Measurements from ENCODE around the gene CDKN2D.
"Not testable (repeated sequence)": the region's sequence is repeated elsewhere in the genome, so short reads cannot be mapped to it uniquely, and the experiment has no call there.

CDKN2D gene

DNA sequence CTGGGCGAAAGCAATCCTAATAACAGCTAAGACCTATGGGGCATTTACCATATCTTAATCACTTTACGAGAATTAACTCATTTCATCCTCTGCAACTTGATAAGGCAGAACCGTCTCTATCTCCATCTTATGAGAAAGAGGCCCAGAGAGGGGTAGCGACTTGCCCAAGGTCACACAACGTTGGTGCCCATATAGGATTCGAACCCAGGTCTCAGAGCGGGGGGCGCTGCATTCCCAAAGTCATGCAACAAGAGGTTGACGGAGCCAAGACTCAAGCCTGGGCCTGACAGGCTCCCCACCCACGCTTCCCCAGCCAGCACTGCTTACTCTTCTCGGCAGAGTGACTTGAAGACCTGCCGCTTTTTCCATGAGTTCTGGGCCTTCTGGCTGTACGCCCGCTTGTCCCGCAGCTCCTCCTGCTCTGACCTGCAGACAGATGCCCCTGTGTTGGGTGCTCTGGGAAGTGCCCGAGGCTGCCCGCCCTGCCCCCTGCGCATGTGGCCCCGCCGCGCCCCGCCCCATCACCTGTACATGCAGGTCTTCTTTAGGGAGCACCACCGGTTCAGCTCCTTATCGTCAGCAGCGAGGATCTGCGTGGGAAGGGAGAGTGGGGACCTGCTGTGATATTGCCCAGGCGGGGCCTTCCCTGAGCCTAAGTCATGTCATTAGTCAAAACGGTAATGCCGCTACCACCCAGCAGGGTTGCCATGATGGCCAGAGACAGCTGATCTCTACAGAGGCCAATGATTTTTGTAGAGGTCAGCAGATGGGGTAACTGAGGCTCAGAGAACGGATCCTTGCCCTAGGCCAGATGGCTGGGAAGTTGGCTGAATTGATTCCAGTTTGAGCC, 13.8 kb downstream of the CDKN2D start:
- peak; percentile 72 for DNase-seq (ENCODE audit: low read depth, low spot score)
- H3K27ac ChIP-seq: peak overlapping the region; percentile 76

DNA sequence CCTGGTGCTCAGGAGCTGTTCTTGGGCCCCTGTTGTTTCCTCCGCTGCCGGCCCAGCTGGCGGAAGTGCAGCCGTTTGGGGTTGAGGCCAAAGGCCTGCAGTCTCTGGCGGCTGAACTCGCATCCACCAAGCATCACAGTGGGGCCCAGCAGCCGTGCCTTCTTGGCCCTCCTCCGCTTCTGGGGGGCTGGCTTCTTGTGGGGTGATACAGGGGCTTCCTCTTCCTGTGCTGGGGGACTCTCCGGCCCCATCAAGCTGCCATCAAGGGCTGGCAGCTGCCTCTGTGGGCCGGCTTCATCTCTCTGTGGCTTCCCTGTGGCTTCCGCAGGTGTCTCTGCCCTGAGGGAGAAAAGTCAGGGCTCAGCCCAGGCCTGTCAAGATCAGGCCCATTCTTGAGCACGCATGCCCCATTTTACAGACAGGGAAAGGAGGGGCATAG, 14.8 kb downstream of the CDKN2D start:
- peak; percentile 54 for DNase-seq (ENCODE audit: low read depth, low spot score)
- H3K27ac ChIP-seq: peak overlapping the region; percentile 76

DNA sequence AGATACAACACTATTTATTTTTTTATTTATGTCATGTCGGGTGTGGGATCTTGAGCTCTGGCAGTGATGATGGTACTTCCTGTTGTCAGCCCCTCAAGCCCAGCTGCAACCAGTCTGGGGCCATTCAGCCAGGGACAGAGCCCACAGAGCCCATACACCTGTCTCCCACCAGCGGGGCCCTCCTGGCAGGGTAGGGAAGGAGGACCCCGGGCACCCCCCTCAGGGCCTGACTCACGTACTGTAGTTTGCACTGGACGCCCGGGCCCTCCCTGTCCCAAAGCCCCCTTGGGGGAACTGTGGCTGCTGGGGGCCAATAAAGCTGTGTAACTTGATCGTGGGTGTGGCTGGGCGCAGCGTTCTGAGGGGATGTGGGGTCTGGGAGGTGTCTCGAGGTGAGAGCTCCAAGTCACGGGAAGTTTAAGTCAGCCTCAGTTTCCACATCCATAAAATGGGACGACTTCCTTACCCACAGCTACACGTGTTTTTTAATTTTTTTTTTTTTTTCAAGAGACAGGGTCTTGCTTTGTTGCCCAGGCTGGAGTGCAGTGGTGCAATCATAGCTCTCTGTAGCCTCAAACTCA, 15.6 kb downstream of the CDKN2D start:
- no peak for DNase-seq (ENCODE audit: low read depth, low spot score)
- H3K27ac ChIP-seq: peak overlapping the region; percentile 76

DNA sequence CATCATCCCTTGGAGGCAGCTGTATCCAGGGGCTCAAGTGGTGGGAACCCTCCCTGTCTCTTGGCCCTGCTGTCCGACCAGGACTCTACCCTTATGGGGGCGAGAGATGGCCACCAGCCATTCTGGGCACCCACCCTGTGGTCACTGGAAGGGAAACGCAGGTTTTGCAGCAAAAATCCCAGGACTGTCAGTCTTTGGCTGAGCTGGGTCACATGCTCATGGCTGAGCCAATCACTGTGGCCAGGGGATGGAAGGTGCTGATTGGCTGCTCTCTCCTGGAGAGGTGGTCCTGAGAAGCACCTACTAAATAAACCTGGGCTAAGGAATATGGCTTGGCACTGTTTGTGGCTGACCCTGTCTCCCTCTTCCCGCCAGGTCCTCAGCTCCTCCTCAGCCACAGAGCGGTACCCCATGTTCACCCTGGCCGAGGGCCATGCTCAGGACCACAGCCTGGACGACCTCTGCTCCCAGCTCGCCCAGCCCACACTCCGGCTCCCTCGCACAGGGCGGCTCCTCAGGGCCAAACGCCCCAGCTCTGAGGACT, 16.2 kb downstream of the CDKN2D start:
- no peak for DNase-seq (ENCODE audit: low read depth, low spot score)
- H3K27ac ChIP-seq: no peak overlapping the region

GRCh38 chr19:10551698-10552301, 17.0 kb downstream of the CDKN2D start:
- no peak for DNase-seq (ENCODE audit: low read depth, low spot score)
- H3K27ac ChIP-seq: no peak overlapping the region

GRCh38 chr19:10551006-10551405, 17.8 kb downstream of the CDKN2D start:
- not testable (repeated sequence) for DNase-seq (ENCODE audit: low read depth, low spot score); H3K27ac ChIP-seq

GRCh38 chr19:10550336-10550735, 18.4 kb downstream of the CDKN2D start:
- DNase-seq (ENCODE audit: low read depth, low spot score): no peak
- H3K27ac ChIP-seq: no peak overlapping the region

DNA sequence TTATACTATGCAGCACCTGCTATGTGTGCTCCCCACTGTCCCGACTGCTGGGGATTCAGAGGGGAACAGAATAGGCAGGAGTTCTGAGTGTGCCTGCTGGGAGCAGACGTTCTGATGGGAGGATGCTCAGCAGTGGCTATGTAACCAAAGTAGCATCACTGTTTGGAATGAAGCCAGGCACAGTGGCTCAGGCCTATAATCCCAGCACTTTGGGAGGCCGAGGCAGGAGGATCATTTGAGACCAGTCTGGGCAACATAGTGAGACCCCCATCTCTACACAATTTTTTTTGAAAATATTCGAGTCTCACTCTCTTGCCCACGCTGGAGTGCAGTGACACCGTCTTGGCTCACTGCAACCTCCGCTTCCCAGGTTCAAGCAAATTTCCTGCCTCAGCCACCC, 19.0 kb downstream of the CDKN2D start:
- DNase-seq (ENCODE audit: low read depth, low spot score): no peak
- H3K27ac ChIP-seq: no peak overlapping the region

DNA sequence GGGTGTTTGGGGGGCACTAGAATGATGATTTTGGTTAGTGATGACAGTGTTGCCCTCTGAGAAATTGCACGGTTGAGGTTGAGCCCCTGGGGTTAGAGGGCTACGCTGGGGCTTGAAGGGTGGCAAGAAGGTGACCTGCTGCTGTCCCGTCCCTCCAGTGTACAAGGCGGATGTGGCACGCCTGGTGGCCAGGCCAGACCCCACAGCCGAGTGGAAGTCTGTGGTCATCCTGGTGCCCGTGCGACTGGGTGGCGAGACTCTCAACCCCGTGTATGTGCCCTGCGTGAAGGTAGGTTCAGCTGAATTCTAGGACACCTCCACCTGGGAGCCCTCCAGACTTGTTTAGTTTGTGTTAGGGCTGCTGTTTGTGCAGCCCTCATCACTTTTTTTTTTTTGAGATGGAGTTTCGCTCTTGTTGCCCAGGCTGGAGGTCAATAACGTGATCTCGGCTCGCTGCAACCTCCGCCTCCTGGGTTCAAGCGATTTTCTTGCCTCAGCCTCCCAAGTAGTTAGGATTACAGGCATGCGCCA, 20.0 kb downstream of the CDKN2D start:
- no peak overlapping the region for H3K27ac ChIP-seq
- DNase-seq (ENCODE audit: low read depth, low spot score): no peak

GRCh38 chr19:10546817-10547216, 22.0 kb downstream of the CDKN2D start:
- no peak for DNase-seq (ENCODE audit: low read depth, low spot score)
- H3K27ac ChIP-seq: no peak overlapping the region

DNA sequence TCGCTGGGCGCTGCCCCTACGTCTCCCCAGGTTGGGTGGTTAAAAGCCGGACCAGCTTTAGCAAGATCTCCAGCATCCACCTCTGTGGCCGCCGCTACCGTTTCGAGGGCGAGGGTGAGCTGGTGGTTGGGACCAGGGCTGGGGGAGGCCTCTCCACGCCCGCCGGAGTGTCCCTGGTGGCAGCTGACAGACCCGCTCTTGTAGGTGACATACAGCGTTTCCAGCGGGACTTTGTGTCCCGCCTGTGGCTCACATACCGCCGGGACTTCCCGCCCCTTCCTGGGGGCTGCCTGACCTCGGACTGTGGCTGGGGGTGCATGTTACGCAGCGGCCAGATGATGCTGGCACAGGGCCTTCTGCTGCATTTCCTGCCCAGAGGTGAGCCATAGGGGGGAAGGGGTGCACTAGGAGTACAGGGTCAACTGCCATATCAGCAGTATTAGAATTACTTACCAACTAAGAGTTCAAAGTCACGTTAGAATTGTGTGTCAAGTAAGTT, 24.0 kb downstream of the CDKN2D start:
- DNase-seq (ENCODE audit: low read depth, low spot score): no peak
- H3K27ac ChIP-seq: no peak overlapping the region

DNA sequence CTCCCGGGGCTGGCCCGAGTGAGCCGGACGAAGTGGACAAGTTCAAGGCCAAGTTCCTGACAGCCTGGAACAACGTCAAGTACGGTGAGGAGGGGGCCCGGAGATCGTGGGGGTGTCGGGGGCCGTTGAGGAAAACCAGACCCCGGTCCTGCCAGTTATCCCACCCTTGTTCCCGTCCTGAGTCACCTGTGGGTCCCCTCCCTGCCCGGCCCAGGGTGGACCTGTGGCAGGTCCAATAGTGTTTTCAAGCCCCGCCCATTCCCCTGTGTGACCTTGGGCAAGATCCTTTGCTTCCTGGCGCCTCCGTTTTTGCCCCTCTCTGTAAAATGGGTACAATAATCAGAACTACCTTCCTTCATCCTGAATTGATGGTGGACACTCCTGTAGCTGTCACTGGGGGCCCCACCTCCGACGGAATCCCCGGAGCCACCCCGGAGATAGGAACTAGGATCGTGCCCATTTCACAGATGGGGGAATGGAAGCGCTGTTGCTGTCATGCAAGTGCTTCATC, 24.5 kb downstream of the CDKN2D start:
- no peak for DNase-seq (ENCODE audit: low read depth, low spot score)
- H3K27ac ChIP-seq: peak overlapping the region; percentile 48

DNA sequence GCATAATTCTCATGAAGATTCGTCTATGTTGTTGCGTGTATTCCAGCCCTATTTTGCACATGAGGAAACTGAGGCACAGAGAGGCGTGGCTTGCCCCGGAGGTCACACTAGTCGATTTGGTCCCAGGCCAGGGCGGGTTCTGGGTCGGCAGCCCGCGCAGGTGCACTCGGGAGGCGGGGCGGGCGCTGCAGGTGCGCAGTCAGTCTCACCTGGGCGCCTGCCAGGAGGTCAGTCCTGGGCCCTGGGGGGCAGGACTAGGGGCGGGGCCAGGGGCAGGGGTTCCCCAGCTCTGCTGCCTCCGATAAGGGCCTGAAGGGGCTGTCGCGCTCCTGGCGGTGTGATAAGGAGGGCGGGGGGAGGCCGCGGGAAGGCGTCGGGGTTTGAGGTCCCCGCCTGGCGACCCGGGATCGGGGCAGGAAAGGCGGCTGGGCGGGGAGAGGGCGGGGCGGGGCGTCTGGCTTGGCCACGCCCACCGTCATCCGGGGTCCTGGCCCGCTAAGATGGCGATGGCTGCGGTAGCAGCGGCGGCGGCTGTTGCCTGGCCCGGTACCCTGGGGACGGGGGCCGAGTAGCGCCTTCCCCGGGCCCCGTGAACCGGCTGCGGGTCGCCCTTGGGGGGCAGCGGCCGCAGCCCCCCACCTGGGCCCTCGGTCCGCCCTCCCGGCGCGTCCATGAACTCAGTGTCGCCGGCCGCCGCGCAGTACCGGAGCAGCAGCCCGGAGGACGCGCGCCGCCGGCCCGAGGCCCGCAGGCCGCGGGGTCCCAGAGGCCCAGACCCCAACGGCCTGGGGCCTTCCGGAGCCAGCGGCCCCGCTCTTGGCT, 25.1 kb downstream of the CDKN2D start, which contains the start of gene ATG4D:
Gene ATG4D (plus strand): TSS at position 485 of the 822 bp plus-strand sequence. CDS start 187 bp downstream, at position 672.
- H3K27ac ChIP-seq: peak within 1 kb of the TSS; percentile 48
- DNase-seq (ENCODE audit: low read depth, low spot score): no peak

DNA sequence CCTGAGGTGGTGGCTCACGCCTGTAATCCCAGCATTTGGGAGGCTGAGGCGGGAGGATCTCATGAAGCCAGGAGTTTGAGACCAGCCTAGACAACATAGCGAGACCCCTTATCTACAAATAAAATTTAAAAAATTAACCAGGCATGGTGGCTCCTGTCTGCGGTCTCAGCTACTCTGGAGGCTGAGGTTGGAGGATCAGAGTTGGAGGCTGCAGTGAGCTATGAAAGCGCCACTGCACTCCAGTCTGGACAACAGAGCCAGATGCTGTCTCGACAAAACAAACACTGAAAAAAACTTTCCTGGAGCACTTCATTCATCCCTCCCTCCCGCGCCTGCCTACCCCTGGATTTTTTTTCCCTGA, 25.7 kb downstream of the CDKN2D start:
- DNase-seq (ENCODE audit: low read depth, low spot score): no peak
- no peak overlapping the region for H3K27ac ChIP-seq

DNA sequence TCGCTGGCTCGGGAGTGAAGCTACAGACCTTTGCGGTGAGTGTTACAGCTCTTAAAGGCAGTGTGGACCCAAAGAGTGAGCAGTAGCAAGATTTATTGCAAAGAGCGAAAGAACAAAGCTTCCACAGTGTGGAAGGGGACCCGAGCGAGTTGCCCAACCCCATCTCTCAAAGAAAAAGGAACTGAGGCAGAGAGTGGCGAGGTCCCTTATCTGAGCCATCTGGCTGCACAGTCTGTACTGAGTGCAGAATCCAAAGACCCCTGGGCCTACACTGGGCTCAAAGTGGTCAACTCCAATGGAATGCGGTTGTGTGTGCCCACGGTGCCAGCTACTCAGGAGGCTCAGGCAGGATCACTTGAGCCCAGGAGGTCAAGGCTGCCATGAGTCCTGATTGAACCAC, 29.8 kb downstream of the CDKN2D start:
- DNase-seq (ENCODE audit: low read depth, low spot score); H3K27ac ChIP-seq: not testable (repeated sequence)

DNA sequence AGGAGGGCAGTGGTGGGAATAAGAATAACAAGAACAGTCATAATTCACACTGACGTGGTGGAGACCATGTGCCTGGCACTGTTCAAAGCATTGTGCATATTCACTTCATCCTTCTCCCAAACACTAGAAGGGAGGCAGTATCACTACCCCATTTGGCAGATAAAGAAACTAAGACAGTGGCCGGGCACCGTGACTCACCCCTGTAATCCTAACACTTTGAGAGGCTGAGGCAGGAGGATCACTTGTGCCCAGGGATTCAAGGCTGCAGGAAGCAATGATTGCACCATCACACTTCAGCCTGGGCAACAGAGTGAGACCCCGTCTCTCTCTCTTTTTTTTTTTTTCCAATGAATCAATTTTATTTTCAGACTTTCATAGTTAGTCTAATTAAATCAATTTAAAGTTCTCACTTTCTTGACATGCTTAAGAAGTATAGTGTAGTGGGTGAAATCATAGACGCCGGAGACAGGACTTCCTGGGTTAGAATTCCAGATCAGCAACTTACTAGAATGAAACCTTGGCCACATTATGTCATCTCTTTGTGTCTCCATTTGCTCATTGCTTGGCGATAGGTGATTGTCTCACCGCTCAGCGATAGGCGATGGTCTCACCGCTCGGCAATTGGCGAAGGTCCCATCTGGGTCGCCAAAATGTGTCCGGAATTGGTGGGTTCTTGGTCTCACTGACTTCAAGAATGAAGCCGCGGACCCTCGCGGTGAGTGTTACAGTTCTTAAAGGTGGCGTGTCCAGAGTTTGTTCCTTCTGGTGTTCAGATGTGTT, 30.4 kb downstream of the CDKN2D start:
- no peak overlapping the region for H3K27ac ChIP-seq
- DNase-seq (ENCODE audit: low read depth, low spot score): no peak

DNA sequence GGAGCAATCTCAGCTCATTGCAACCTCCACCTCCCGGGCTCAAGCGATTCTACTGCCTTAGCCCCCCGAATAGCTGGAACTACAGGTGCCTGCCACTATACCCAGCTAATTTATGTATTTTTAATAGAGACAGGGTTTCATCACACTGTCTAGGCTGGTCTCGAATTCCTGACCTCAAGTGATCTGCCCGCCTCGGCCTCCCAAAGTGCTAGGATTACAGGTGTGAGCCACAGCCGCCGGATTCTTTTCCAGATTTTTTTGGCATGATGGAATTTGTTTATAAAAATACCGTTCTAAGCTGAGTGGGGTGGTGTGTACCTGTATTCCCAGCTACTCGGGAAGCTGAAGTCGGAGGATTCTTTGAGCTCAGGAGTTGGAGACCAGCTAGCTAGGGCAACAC, 31.1 kb downstream of the CDKN2D start:
- no peak overlapping the region for H3K27ac ChIP-seq
- no peak for DNase-seq (ENCODE audit: low read depth, low spot score)

- H3K27ac ChIP-seq: peak overlapping the region; percentile 82
- peak; percentile 96 for DNase-seq (ENCODE audit: low read depth, low spot score)
These were observed 33.2 kb downstream of the CDKN2D start for GRCh38 chr19:10535613-10536012.

All from epithelial cell of prostate (primary cell).